Measurements from ENCODE around the gene UBE2L6.
"Not testable (repeated sequence)": the region's sequence is repeated elsewhere in the genome, so short reads cannot be mapped to it uniquely, and the experiment has no call there.

UBE2L6 gene

GRCh38 chr11:57566005-57566904 is 1.2 kb downstream of the UBE2L6 start:
- no peak for DNase-seq

- no peak for DNase-seq
Observed at GRCh38 chr11:57562596-57562995, 4.9 kb downstream of the UBE2L6 start.

GRCh38 chr11:57560146-57560545 is 7.3 kb downstream of the UBE2L6 start:
- DNase-seq, result no peak

GRCh38 chr11:57556041-57556440 is 11.4 kb downstream of the UBE2L6 start:
- DNase-seq, result no peak

- DNase-seq, result no peak
Observed at GRCh38 chr11:57555393-57555792, 12.1 kb downstream of the UBE2L6 start.

GRCh38 chr11:57552479-57552878 is 15.0 kb downstream of the UBE2L6 start:
- DNase-seq, result no peak

GRCh38 chr11:57551941-57552340 is 15.5 kb downstream of the UBE2L6 start:
- no peak for DNase-seq

- no peak for DNase-seq
Observed at GRCh38 chr11:57549983-57550382, 17.5 kb downstream of the UBE2L6 start.

- DNase-seq, result no peak
Observed at GRCh38 chr11:57547854-57548377, 19.6 kb downstream of the UBE2L6 start.

GRCh38 chr11:57546869-57547475 is 20.5 kb downstream of the UBE2L6 start:
- DNase-seq, result no peak

- DNase-seq, result no peak
Observed at GRCh38 chr11:57546451-57546850, 21.0 kb downstream of the UBE2L6 start.

GRCh38 chr11:57545883-57546282 is 21.6 kb downstream of the UBE2L6 start:
- DNase-seq, result no peak

GRCh38 chr11:57544566-57544965 is 22.9 kb downstream of the UBE2L6 start:
- no peak for DNase-seq

GRCh38 chr11:57543593-57543992 is 23.9 kb downstream of the UBE2L6 start:
- no peak for DNase-seq

- no peak for DNase-seq
Observed at GRCh38 chr11:57542582-57542981, 24.9 kb downstream of the UBE2L6 start.

- no peak for DNase-seq
Observed at GRCh38 chr11:57541169-57541568, 26.3 kb downstream of the UBE2L6 start.

- no peak for DNase-seq
Observed at GRCh38 chr11:57539342-57539741, 28.1 kb downstream of the UBE2L6 start.

GRCh38 chr11:57536947-57537619 is 30.4 kb downstream of the UBE2L6 start, which contains the start of gene SMTNL1:
SMTNL1 (plus strand) TSS chr11:57537595; CDS start chr11:57542643, 5,048 bp downstream.
- DNase-seq, result no peak

- not testable (repeated sequence) for DNase-seq
Observed at GRCh38 chr11:57534449-57534848, 33.0 kb downstream of the UBE2L6 start.

- peak; percentile 69 to 86 (median 79) for DNase-seq
Observed at GRCh38 chr11:57530596-57531507, 36.6 kb downstream of the UBE2L6 start, which contains the start of gene TIMM10. TIMM10 (minus strand) TSS chr11:57530754; CDS start chr11:57530189, 565 bp downstream.

GRCh38 chr11:57530215-57530595 is 37.3 kb downstream of the UBE2L6 start:
- no peak for DNase-seq

- no peak for DNase-seq
Observed at GRCh38 chr11:57529012-57529411, 38.5 kb downstream of the UBE2L6 start.
